SH-SY5Y (cell line): Measurements from ENCODE around the gene ZCCHC24.

Source experiments
- GATA2 ChIP-seq: IDR thresholded peaks from 2 replicates; pipeline ENCODE4 v1.6.1; 2011; ENCODE audit warnings: mild to moderate bottlenecking, low read depth, low read length
- GATA3 ChIP-seq: IDR thresholded peaks from 2 replicates; pipeline ENCODE4 v1.6.1; 2011; ENCODE audit warnings: low read depth, mild to moderate bottlenecking, low read length, moderate library complexity

ZCCHC24 gene

GRCh38 chr10:79435271-79436065 is 10.0 kb downstream of the ZCCHC24 start:
- no peak for TF ChIP-seq GATA2
- TF ChIP-seq GATA3, result no peak

GRCh38 chr10:79434821-79435251 is 10.6 kb downstream of the ZCCHC24 start:
- TF ChIP-seq GATA3 (no peak), GATA2 (no peak)

- TF ChIP-seq GATA2, result no peak
- TF ChIP-seq GATA3, result no peak
Observed at GRCh38 chr10:79434223-79434687, 11.2 kb downstream of the ZCCHC24 start.

GRCh38 chr10:79433324-79434222 is 11.9 kb downstream of the ZCCHC24 start:
- no peak for TF ChIP-seq GATA3
- TF ChIP-seq GATA2, result no peak

GRCh38 chr10:79431891-79432831 is 13.3 kb downstream of the ZCCHC24 start:
- no peak for TF ChIP-seq GATA3
- no peak for TF ChIP-seq GATA2

- TF ChIP-seq GATA2 (no peak), GATA3 (no peak)
Observed at GRCh38 chr10:79431428-79431827, 14.0 kb downstream of the ZCCHC24 start.

- no peak for TF ChIP-seq GATA2
- TF ChIP-seq GATA3, result no peak
Observed at GRCh38 chr10:79430936-79431335, 14.5 kb downstream of the ZCCHC24 start.

GRCh38 chr10:79430325-79430905 is 15.0 kb downstream of the ZCCHC24 start:
- TF ChIP-seq GATA2 (no peak), GATA3 (no peak)

GRCh38 chr10:79429751-79430150 is 15.7 kb downstream of the ZCCHC24 start:
- TF ChIP-seq GATA3 (no peak), GATA2 (no peak)

- no peak for TF ChIP-seq GATA3
- TF ChIP-seq GATA2, result no peak
Observed at GRCh38 chr10:79427965-79428364, 17.5 kb downstream of the ZCCHC24 start.

- TF ChIP-seq GATA3 (no peak), GATA2 (no peak)
Observed at GRCh38 chr10:79425074-79425532, 20.3 kb downstream of the ZCCHC24 start.

GRCh38 chr10:79424221-79425073 is 21.0 kb downstream of the ZCCHC24 start:
- TF ChIP-seq GATA3, result no peak
- TF ChIP-seq GATA2, result no peak
